ENCODE data around the gene CAPN6. TPM values are rescaled to one million over a fixed set of nuclear protein-coding genes. Genes with fewer than 3 reads are reported as not detected.

Gene CAPN6, protein sequence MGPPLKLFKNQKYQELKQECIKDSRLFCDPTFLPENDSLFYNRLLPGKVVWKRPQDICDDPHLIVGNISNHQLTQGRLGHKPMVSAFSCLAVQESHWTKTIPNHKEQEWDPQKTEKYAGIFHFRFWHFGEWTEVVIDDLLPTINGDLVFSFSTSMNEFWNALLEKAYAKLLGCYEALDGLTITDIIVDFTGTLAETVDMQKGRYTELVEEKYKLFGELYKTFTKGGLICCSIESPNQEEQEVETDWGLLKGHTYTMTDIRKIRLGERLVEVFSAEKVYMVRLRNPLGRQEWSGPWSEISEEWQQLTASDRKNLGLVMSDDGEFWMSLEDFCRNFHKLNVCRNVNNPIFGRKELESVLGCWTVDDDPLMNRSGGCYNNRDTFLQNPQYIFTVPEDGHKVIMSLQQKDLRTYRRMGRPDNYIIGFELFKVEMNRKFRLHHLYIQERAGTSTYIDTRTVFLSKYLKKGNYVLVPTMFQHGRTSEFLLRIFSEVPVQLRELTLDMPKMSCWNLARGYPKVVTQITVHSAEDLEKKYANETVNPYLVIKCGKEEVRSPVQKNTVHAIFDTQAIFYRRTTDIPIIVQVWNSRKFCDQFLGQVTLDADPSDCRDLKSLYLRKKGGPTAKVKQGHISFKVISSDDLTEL
- 41.9 TPM for total RNA-seq

DNA sequence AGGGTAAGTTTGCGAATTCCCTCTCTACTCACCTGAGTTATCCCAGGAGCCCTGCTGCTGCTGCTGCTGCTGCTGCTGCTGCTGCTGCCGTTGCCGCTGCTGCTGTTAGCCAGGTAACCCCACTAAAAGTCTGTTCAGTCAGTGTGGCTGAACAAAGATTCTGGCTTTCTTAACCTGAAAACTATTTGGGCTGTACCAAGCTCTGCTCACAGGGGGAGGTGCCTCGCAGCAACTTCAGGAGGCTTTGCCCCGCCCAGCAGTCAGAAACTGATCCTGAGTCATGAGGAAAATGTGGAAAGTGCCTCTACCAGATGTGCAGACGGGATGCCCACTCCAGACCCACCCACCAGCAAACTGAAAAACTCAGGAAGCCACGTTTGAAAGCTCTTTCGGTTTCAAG lies at the start of gene CAPN6:
Gene CAPN6 (minus strand): TSS at position 145 of the 400 bp plus-strand sequence. CDS start 6,547 bp downstream, outside the sequence.
- peak; percentile 24 for DNase-seq

DNA sequence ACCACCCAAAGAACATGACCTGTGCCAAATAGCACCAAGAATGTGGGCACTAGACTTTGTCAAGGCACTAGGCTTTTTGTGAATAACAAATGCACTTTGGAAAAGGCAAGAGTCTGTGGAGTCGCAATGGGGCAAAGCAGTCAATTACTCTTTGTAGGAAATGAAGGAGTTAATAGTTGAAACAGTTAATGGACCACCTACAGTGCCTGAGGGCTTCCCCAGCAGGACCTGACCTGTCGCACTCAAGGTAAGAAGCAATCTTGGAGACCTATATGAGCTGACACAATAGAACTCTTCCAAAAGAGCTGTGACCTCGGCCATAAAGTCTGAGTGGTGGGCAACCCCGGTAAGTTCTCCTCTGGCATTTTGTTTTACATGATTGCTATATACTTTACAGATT lies 49.2 kb upstream of the CAPN6 start:
- no peak for DNase-seq

DNA sequence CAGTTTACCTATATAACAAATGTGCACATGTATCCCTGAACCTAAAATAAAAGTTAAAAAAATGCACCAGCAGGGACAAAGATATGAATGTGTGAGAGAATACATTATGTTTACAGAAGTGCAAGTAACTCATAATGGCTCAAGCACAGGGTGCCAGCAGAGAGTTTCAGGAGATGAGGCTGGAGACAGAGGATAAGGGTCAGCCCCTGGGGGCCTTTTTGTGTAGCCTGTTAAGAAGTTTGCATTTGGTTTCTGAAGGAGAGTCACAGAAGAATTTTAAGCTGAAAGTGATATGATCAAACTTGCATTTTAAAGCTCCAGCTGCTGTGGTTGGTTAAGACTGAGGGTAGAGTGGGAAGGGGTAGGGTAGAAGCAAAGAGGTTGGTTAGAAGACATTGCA lies 48.6 kb upstream of the CAPN6 start:
- no peak for DNase-seq

DNA sequence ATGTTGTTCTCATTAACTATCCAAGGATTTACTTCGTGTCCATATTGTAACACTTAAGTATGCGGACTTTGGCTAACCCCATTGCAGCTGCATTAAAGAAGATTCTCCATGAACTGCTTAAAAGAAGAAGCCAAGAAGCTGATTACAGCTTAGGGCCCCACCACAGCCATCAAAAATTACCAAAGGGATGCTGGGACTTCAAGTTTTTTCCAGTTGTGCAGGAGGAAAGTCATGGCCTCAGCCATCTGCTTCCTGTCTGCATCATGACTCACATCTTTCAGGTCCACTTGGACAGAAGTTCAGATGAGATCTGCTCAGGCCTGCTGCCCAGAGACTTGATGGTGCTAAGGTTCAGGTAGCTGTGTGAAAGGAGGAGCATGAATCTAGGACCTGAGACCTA lies 38.8 kb upstream of the CAPN6 start:
- DNase-seq: peak; percentile 78

DNA sequence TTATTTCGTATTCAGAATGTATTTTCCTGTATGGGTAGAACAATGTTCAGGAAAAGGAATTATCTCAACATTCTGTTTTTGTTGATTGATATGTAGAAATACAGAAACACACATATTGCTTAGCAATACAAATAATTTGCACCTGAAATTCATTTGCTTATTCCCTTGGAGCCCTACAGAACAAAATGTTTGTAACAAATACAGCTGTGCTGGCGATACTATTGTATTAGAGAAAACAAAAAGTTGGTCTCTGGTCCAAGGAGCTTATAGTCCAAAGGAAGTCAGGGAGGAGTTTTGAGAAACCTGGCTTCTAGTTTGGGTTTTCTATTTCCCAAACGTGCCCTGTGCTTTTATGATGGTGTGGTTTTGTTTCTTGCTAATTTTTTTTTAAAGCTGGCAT lies 37.8 kb upstream of the CAPN6 start:
- DNase-seq: peak; percentile 50

DNA sequence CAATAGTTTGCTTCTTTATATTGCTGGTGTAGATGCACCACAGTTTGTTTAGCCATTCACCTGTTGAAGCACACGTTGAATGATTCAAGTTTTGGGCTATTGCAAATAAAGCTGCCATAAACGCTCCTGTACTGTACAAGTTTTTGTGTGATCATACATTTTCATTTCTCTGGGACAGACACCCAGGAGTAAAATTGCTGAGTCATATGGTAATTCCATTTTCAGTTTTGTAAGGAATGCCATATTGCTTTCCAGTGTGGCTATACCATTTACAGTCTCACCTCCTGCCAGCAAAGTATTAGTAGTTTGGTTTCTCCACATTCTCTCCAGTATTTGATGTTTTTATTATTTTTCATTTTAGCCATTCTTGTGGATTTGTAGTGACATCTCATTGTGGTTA lies 32.0 kb upstream of the CAPN6 start:
- no peak for DNase-seq

DNA sequence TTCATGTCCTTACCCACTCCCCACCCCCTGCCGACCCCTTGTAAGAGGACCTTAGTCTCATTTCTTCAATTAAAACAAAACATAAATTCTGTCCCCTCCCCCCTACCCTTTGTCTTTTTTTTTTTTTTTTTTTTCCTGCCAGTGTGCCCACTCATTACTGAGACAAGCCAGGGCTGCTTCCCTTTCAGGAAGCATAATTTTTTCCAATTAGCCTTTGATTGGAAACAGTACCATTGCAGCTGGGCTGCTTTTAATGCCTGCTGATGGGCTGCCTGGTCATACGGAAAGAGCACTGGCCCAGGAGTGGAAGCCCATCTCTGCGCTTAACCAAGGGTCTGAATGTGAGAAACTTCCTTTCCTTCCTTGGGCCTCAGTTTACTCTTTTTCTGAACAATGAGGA lies 18.6 kb upstream of the CAPN6 start:
- no peak for DNase-seq

DNA sequence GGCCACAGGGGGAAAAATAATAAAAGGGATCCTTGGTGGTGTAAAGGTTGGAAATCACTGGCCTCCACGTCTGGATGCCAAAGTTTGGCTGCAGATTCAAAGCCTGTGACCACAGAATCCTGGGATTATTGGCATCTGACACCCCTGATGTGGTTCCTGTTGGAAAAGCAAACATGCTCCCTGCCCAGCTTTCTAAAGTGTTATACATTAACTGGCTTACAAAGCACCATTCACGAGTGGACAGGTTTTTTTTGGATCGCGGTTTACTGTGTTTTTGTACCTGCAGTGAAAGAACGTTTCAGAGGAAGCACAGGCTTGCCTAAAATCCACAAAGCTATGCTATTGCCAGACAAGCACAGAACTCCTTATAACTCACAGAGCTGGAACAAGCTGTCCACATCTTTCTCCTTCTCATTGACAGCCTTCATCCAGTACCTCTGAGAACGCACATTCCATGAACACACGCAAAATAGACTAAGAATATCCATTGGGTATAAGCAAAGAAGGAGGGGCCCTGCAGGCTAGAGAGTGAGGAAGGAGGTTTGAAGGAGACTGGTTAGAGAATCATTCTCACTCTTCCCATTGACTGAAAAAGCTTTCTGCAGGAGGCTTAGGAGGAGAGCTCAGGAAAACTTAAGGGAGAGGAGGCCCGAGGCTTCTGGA lies 14.5 kb upstream of the CAPN6 start:
- DNase-seq: no peak

DNA sequence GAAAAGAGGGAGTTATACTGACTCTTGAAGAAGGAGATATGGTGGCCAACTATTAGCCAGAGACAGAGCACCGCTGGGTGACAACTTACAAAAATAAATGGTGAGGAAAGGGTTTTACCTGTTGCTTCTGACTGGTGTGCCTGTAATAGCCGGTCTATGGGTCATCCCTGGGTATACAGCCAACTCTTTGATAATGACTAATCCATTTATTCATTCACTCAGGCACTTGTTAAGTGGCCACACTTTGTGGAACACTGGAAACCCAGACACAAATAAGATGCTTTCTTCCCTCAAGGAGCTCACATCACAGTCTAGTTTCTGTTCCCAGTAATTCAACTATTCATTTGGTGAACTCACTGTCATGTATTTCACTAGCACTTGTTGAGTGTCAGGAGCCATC lies 13.2 kb upstream of the CAPN6 start:
- no peak for DNase-seq

DNA sequence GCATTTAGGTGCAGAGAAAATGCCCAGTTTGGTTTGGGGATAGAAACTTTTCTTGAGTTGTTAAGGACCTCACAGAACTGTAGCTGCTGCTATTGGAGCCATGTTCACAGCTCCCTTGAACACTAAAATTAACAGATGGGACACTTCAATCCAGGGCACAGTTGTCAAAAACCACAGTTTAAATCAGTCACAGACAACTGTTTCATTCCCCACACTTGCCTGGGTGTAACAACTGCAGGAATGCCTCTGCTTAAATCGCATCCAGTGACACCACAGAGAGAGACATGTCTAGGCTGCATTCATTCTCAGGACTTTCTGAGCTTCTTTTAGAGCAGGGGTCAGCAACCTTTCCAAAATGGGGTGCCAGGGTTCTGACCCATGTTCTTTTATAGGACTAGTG lies 12.7 kb upstream of the CAPN6 start:
- no peak for DNase-seq

DNA sequence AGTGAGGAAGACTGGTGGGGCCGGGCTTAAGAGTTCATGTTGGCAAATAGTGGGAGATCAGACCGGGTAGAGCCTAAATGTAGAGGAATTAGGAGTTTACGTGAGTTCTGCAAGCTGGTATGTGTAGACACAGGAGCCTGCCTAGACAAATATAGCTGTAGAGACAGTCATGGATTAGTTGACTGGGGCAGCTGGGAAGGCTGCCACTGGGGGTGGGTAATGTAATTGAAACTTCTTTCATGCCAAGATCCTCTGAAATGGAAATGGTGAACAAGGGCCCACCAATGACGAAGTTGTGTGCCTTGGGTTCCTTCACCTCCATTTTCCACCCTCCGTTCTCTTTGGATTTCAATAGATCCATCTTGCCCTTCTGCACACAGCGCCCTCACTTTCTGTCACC lies 11.9 kb upstream of the CAPN6 start:
- no peak for DNase-seq

DNA sequence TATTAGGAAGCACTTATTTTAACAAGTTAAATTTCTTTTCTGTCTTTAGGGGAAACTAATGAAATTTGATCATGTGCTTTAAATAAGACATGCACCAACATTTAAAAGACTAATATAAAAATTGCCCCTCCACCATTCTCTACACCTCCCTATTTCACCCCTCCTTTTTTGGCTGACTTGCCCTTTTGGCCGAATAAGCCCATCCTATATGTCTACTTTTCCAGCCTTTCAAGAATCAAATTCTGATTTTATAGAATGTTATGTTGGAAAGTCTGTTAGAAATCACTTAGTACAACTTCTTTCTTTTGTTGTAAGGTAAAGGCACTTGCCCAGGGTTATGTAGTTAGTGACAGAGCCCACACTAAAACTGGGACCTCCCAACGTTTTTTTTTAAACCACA lies 1.8 kb downstream of the CAPN6 start:
- DNase-seq: no peak

DNA sequence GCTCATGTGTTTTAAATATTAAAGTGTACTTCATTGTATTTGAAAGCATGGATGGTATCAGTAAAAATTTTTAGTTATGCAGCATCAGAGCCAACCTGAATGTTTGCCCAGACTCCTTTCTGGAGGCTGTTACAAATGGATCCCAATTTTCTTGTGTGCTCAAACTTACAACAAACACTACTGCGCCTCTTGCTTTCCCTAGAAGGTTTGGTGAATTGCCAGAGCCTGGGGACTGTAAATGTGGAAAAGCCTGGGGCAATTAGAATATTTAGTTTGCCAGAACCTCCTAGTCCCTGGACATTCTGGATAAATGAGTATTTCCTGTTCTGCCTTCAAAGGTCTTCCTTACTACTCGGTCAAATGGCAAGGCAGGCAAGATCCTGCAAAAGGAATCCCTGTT lies 4.8 kb downstream of the CAPN6 start:
- DNase-seq: no peak

DNA sequence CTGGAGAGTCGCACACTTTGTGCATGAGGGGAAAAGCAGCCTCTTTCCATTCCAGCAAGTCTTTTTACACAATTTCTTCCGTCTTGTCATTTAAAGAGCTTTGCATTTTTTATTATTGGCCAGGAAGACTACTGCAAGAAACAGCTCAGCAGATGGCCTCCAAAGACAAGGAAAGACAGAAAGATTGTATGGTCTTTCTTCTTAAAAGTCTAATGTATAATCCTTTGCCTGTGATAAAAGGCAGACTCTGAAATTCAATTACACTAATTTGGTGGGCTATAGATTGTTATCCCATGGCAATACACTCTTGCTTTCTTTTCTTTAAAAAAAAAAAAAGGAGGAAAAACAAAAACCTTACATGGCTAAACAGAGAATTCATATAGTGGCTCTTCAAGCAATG lies 5.9 kb downstream of the CAPN6 start:
- DNase-seq: no peak

DNA sequence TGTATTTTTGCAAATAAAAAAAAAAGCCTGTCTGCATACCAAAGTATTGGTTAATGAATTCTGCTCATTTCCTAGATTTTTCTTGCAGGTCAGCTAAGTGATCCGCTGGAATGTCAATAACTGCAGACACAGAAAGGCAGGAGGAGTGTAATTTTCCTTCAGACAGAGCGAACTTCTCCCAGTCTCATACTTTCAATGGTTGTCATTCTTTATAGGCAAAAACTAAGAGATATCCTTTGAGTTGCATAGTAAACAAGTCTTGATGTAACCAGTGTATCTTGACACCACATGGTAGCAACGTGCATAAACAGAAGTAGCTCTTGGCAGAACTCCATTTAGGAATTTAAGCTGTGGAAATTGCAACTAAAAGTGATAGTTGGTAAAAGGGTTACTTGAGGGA lies 8.2 kb downstream of the CAPN6 start:
- DNase-seq: no peak

DNA sequence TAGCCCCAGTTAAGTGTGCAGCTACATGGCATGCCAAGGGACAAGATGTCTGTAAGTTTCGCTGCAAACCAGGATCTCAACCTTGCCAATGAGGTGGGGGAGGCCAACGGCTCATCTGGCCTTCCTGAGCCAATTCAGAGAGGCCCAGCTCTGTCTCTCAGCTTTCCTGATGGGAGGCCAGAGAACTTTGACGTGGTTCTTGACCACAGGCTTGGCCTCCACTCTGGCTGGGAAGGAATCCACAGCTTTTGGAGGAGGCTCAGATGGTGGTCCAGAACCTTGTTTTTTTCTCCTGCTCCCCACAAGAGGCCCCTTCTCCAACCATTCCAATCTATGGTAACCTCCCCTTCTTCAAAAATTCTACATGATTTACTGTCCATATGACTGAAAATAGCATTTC lies 9.8 kb downstream of the CAPN6 start:
- DNase-seq: no peak

DNA sequence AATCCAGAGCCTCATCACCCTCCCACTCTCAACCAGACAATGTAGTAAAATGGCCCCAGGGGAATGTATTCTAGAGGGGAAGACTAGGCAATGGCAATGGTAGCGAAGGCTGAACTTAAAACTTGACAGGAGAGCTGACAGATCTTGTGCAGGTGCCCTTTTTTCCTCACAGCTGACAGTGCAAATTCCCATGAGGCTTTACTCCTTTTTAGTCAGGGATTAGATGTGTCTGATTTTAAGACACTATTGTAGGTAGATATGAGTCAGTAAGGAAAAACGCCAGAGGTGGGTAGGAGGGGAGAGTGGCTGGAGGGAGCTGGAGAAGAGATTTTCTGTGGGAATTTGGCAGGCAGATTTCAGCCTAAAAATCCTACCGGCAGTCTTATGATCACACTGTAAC lies 10.7 kb downstream of the CAPN6 start:
- DNase-seq: no peak

DNA sequence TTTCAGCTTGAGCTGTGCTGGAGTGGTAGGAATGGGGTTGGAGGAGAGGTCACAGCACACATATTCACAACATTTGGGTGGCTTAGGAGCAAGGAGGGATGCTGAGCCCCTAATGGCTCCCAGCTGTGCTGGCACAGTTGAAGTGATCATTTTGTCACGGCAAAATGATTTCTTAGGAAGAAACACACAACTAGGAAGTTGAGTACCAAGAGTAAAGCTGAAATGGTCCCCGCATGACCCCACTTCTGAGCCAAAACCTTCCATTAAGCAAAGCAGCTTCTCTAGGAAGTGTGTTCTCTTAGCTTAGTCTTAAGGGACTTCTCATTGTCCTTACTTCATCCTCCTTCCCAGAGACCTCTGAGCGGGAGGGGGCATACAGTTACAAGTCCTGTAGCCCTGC lies 12.6 kb downstream of the CAPN6 start:
- DNase-seq: peak; percentile 49

DNA sequence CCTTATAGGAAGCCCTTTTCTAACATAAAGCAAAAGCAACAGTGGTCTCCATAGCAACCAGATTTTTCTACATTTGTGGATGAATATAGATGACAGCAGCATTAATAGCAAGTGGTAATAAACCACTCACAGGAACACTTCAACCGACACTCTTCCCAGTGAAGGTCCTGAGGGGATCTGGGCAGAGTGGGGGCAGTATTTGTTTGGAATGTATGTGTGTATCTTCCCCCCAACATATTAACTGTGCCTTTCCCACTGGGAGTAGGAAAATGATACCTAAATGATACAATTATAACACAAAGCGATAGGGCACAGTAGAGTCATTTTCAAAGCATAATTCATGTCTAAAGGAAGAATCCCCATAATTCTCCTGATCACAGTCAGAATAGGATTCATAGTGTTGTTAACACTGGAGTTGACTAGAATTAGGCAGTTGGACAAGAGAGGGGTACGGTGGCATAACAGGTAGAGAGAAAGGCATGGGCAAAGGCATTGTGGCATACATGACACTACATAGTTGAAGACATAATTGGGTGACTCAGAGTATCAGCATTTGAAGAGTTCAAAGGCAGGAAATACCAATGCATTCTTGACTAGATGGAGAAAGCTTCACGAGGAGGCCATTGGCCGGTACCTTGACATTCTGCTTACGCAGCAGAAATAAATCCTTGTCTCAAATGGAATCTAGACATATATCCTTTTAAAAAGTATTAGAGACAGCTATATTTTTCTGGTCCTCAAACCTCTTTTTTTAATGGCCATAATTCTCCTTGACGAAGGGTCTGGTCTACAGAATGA lies 15.2 kb downstream of the CAPN6 start:
- DNase-seq: no peak

DNA sequence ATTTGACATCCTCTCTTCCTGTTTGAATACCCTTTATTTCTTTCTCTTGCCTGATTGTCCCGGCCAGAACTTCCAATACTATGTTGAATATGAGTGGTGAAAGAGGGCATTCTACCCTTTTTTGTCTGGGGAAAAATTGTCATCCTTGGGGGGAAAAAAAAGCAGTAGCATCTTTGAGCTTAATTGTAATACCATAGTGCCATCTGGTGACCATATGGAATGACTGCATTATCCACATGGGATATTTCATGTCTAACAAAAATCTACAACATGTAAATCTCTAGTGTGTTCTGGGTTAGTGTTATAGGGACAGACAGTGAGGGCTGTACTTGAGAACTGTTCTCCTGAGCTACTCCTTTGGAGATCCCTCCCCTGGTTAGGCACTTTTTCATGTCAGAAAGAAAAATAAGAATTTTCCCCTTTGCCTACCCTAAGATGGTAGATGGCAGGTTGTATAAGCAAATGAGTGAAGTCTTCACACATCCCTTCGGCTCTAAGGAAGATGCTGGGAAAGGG lies 26.0 kb downstream of the CAPN6 start:
- peak; percentile 54 for DNase-seq

DNA sequence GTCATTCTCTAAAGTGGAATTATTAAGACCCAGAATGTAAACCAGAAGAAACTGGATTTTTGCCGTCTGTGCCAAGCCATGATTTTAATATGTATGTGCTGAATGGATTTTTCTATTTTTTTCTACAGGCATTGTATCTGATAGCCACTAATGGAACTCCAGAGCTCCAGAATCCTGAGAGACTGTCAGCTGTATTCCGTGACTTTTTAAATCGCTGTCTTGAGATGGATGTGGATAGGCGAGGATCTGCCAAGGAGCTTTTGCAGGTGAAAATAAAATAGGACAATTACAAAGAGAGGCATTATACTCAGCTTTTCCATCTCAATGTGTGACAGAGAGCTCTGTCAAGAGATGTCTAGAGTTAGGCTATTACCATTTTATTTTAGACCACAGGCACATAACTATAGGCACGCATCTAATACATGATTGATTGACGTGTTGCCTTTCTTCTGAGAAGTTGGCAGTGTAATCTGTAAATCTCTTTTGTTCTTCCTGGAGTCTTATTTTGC lies 53.9 kb downstream of the CAPN6 start:
- no peak for DNase-seq

DNA sequence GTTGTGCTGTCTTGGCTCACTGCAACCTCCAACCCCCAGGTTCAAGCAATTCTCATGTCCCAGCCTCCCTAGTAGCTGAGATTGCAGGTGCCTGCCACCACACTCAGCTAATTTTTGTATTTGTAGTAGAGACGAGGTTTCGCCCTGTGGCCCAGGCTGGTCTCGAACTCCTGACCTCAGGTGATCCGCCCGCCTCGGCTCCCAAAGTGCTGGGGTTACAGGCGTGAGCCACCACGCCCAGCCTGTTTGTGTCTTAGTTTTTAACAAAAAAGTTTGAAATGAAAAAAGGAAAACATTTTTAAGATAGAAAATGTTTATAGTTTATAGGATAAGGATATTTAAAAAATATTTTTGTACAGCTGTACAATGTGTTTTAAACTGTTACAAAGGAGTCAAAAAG lies 62.4 kb downstream of the CAPN6 start:
- DNase-seq: no peak

All from skin of body (tissue), 2 donors.